ENCODE results near the gene PKNOX2.

PKNOX2 gene

DNA sequence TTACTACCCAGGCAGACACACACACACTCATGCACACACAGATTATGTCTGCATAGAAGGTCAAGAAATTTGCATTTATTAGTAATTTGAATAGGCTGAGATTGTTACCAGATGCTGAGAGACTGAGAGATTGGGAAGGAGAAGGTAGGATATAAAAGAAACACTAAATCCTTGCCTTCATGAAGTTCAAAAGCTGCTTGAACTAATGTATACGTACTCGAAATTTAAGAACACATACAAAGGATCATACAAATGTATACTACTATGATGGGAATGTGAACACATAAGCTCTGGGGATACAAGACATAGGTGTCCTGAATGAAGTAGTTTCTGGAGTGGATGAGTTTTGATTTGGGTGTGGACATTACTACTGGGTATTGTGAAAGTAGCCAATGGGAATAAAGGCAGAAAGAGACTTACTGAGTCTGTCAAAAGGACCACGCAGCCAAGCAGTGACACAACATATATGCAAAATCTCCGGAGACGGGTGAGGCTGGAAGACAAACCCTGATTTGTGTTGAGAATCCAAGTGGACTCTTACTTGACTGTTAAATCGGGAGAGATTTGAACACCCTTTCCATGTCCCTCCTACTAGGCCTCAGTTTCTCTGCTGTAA, 7.3 kb upstream of the PKNOX2 start:
- no peak for TF ChIP-seq JUND (IDR thresholded peaks at IDR 0.05; ENCODE audit: low read depth)

DNA sequence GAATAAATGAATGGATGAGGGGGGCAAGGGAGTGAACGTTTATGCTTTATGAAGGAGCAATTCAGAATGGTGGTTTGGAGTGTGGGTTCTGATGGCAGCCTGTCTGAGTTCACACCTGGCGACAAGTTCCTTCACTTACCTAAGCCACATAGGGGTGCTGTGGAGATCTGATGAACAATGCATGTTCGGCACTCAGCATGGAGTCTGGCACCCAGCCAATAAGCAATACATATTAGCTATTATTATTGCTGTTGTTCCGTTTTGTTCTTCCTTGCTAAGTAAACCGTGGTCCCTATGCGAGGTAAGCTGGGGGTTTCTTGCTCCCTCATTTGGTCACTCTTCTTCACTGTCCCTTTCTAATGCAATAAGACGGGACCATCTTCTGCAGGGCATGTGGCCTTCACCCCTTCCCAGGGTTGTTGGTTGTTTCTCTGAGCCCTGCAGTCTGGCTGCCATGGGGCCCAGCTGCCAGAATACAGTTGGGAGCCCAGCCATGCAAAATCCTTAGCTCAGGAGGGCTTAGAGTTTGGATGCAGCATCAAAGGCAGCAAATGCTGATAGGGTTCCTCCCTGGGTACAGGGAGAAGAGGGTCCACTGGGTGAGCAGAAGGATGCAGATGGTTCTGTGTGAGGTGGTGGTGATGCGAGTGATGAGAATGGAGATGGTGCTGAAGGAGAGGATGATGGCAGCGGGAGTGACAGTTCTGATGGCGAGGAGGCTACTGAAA, 6.4 kb upstream of the PKNOX2 start:
- in situ Hi-C loops (cut with HindIII; ENCODE audit: low pct_unique_long_range_greater_than_20kb, low sequenced_read_pairs): no loop called here
- no peak for TF ChIP-seq JUND (IDR thresholded peaks at IDR 0.05; ENCODE audit: low read depth)
- peak in 1 of 2 experiments; percentile 30 for DNase-seq (ENCODE audit: low read depth in 1 of 2, low spot score in 1 of 2)

More for the DNA sequence above, 7.3 kb upstream of the PKNOX2 start:
- in situ Hi-C loops (cut with HindIII; ENCODE audit: low pct_unique_long_range_greater_than_20kb, low sequenced_read_pairs): no loop called here
- no peak for DNase-seq (ENCODE audit: low read depth in 1 of 2, low spot score in 1 of 2)

DNA sequence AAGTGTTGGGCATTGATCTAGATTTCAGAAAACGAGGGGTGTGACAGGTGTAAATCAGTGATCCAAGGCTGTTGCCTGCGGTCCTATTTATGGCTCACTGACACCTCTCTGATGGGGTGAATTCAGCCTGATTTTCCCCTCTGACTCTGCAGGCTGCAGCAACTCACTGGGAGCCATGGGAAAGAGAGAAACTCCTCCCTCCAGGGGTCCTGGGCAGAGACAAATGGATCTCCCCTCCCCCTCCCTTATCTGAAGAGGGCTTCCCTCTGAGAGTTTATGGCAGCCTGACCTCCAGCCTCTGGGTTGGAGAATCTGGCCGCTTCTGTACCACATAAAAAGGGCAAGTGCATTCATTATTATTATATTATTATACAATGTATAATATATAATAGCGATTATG, 1.8 kb upstream of the PKNOX2 start:
- no peak for TF ChIP-seq JUND (IDR thresholded peaks at IDR 0.05; ENCODE audit: low read depth)
- in situ Hi-C loops (cut with HindIII; ENCODE audit: low pct_unique_long_range_greater_than_20kb, low sequenced_read_pairs): no loop called here

DNA sequence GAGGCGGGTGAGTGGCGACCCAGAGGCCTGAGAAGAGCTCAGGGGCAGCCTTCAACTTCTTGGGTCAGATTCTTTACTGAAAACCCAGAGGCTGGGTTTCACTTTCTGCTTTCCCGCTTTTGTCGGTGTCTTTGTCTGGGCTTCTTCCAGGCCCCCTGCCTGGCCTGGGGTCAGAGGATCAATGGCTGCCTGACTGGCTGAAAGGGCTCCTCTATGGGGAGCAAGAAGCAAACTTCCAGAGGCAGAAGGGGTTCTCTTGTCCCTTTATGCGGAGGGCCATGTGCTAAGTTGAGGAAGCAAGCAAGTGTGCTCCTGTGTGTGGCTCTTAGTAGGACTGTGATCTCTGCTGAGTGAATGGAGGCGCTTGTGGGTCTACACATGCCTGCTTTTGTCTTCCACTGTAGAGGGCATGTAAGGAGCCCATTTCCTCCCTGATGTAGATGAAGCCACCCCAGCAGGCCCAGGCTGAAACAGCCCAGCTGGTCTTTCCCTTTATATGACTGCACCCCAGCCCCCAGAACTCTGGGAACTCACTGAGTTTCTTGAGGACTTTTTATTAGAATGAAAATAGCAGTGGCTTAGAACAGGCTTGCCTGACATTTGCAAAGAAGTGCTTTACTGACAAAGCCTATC, 1.0 kb upstream of the PKNOX2 start:
- TF ChIP-seq JUND (IDR thresholded peaks at IDR 0.05; ENCODE audit: low read depth): no peak
- in situ Hi-C loops (cut with HindIII; ENCODE audit: low pct_unique_long_range_greater_than_20kb, low sequenced_read_pairs): no loop called here
- no peak for DNase-seq (ENCODE audit: low read depth in 1 of 2, low spot score in 1 of 2)

More for the DNA sequence above, 1.8 kb upstream of the PKNOX2 start:
- no peak for DNase-seq (ENCODE audit: low read depth in 1 of 2, low spot score in 1 of 2)

DNA sequence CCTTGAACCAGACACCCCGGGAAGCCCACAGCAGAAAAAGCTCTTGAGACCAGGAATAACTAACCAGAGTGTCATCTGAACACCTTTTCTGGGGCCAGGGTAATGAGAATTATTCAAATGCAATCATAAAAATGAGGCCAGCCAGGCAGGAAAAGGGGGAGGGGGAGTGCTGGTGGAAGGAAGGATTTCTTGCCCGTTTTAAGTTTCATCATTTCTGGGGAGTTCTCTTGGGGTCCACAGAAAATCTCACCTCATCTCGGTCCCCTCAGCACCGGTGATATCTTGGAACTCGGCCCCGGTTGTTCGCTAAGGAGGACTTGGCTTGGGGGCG, 495 bp upstream of the PKNOX2 start:
- no peak for TF ChIP-seq JUND (IDR thresholded peaks at IDR 0.05; ENCODE audit: low read depth)
- no peak for DNase-seq (ENCODE audit: low read depth in 1 of 2, low spot score in 1 of 2)
- in situ Hi-C loops (cut with HindIII; ENCODE audit: low pct_unique_long_range_greater_than_20kb, low sequenced_read_pairs): no loop called here

DNA sequence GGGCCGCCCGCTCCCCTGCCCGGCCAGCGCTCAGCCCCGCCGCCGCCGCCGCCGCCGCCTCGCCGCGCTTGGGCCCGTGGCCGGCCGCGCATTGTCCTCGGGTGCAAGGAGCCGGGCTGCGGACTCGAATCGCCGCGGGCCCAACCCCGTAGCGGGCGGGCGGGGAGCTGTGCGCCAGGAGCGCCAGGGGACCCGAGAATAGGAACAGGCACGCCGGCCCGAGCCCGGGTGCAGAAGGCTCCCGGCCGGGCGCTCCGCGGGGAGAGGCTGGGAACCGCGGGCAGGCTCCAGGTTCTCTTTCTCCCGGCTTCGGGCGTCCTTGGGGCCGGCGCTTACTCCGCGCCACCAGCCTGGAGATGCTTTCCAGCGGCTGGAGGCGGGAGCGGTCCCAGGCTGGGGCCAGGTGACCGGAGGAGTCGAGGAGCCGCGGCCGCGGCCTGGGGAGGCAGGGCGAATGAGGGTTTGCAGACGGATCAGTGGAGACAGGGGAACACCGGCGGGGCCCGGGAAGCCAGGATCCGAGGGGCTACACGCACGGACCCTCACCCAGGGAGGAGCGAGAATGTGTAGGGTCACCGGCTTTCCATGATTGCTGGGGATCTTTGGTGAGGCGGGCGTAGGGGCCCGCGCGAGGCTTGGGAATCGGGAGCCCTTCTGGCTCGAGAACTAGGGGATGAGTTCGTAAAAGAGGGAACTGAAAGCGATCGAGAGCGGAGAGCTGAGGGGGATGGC, 726 bp downstream of the PKNOX2 start:
- TF ChIP-seq JUND (IDR thresholded peaks at IDR 0.05; ENCODE audit: low read depth): no peak
- in situ Hi-C loops (cut with HindIII; ENCODE audit: low pct_unique_long_range_greater_than_20kb, low sequenced_read_pairs): no loop called here
- peak; percentile 56 to 96 for DNase-seq (ENCODE audit: low read depth in 1 of 2, low spot score in 1 of 2)

DNA sequence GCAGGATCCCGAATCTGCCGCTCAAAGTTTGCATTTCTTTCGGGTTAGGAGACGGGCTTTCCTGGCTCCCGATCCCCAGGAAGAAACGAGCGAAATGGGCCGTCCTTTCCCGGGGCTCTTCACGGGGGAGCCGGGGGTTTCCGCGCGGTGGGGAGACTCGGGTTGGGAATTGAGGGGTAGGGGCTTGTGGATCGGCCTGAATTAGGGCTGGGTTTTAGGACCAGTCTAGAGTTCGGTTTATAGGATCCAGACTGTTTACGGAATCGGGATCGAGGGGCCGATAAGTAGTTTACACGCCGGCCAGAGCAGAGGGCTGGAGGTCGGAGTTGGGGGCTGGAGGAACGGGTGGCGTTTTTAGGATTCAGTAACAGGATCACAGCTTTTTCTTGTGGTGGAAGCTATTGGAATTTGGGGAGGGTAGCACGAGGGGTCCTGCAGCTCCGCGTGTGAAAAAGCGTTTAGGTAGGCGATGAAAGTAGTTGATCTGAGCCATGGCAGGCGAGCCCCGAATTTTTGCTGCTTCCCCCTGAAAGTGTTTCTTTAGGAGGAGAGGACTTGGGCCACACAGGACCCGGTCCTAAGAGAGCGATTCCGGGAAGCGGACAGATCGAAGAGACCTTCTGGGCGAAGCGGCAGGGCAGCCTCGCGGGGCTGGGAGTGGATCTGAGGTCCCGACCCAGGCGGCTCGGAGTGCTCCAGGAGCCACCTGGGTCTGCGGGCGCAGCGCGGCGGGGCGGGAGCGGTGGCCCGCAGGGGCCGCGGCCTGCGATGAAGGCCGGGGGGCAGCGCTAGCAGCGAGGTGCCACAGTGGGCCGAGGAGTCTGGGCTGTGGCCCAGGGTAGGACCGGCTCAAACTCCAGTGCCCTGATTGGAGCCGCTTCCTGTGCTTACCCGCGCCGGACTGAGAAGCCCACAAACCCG, 1.6 kb downstream of the PKNOX2 start:
- no peak for DNase-seq (ENCODE audit: low read depth in 1 of 2, low spot score in 1 of 2)
- TF ChIP-seq JUND (IDR thresholded peaks at IDR 0.05; ENCODE audit: low read depth): no peak
- in situ Hi-C loops (cut with HindIII; ENCODE audit: low pct_unique_long_range_greater_than_20kb, low sequenced_read_pairs): no loop called here

DNA sequence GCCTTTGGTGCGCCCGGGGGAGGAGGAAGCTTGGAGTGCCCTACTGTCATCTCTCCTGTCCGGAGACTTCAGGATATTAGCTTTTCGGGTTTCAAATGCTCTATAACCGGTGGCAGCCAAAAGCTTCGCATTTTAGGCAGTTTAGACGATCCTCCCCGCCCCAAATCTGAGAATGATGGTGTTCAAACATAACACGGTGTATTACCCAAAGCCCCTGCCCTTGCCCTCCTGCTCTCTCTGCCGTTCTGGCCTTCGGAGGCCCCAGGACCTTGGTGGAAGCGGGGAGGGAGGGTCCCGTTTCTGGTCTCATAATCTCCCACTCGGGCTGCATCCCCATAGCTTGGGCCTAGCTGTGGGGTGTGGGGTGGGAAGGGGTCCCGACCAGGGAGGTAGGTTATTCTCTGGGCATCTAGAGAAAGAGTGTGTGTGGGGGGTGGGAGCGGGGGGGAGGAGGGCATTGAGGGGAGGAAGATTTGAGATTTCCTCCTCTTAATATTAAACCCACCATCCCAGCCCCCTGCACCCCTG, 2.3 kb downstream of the PKNOX2 start:
- in situ Hi-C loops (cut with HindIII; ENCODE audit: low pct_unique_long_range_greater_than_20kb, low sequenced_read_pairs): no loop called here
- DNase-seq (ENCODE audit: low read depth in 1 of 2, low spot score in 1 of 2): no peak
- no peak for TF ChIP-seq JUND (IDR thresholded peaks at IDR 0.05; ENCODE audit: low read depth)

DNA sequence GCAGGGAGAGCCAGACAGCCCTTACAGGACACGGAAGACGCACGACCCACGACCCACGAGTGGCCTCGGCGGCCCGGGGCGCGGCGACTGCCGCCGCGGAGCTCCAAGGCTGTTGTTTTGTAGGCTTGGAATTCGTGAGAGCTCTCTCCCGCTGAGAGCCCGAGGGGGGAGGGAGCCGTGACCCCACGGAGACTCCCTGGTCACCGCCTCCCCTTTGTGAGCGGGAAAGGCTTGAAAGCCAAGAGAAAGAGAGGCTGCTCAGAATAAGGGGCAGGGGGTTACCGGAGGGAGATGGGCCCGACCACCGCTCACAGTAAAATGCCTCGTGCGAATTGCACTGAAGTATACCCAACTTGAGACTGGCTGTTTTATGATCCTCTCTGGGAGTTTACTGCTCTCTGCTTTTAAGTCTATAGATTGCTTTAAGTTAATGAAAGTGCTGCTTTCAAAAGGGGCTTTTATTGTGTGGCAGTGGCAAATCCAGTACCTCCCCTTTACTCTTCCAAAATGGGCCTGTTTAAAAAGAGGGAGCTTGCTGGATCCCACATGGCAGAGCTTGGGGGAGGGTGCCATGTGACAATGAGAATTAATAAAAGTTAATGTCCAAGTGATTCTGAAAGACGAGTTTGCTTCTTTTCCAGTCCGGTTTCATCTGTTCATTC, 2.9 kb downstream of the PKNOX2 start:
- DNase-seq (ENCODE audit: low read depth in 1 of 2, low spot score in 1 of 2): no peak
- TF ChIP-seq JUND (IDR thresholded peaks at IDR 0.05; ENCODE audit: low read depth): no peak
- in situ Hi-C loops (cut with HindIII; ENCODE audit: low pct_unique_long_range_greater_than_20kb, low sequenced_read_pairs): no loop called here

DNA sequence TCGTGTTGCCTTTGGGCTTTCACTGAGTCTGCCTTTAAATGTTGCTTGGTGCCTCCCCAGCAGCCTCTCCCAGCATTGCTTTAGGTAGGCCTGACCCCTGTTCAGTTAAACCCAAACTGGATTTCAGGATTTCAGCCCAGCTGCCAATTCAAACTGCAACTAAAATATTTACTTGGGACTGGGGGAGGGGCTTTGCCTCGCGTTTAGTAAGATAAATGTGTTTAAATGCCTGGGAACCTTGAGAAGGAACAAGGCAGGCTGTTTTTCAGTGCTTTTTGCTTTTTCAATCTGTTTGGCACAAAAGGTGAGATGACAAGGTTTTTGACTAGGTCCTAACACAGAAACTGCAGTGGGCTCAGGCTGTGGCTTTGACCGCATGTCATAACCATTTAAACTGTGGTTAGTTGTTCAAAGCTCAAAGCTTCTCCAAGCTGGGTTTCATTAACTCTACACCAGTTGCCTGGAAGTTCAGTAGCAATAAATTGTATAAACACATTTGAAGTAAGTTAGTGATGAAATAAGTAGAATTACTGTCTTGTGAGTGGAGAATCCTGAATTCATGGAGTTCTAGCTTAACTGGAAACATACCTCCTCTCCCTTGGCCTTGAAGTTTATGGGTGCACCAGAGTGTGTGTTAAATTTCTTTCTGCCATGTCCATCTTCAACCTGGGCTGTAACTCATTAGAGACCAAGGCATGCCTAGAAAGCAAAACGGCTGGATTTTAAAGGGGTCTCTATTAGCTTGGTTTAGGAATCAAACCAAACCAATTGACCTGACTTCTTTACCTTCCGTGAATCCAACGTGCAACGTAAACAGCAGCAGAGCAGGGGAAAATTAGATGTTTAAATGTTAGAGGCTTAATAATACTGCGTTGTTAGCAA, 3.6 kb downstream of the PKNOX2 start:
- in situ Hi-C loops (cut with HindIII; ENCODE audit: low pct_unique_long_range_greater_than_20kb, low sequenced_read_pairs): no loop called here
- TF ChIP-seq JUND (IDR thresholded peaks at IDR 0.05; ENCODE audit: low read depth): no peak
- peak; percentile 45 to 48 for DNase-seq (ENCODE audit: low read depth in 1 of 2, low spot score in 1 of 2)
